ENCODE measurements around the gene B3GNT3. TPM values are rescaled to one million over a fixed set of nuclear protein-coding genes. Genes with fewer than 3 reads are reported as not detected.
A peak's percentile ranks its signal among the peaks of the same experiment; 100 is the strongest.

The B3GNT3 gene
- total RNA-seq, 1 donor from 2014 or later, result 11.5 TPM

- Histone ChIP-seq H3K36me3 (ENCODE audit: control insufficient read depth, insufficient read depth, low read length) (no peaks in the 10 kb centered on the region), H3K4me3 (ENCODE audit: low read depth, low read length) (no peak overlapping the region), H3K27me3 (ENCODE audit: control insufficient read depth, insufficient read depth, low read length) (no peaks in the 10 kb centered on the region)
- DNase-seq (ENCODE audit: low read depth), result no peak
- TF ChIP-seq CTCF (IDR thresholded peaks at IDR 0.05; ENCODE audit: insufficient read depth, low read length, poor library complexity, severe bottlenecking), result no peak
Observed at GRCh38 chr19:17764348-17764747, 30.6 kb upstream of the B3GNT3 start.

- no peaks in the 10 kb centered on the region for H3K27me3 ChIP-seq (ENCODE audit: control insufficient read depth, insufficient read depth, low read length)
- no peak for TF ChIP-seq CTCF (IDR thresholded peaks at IDR 0.05; ENCODE audit: insufficient read depth, low read length, poor library complexity, severe bottlenecking)
- no peaks in the 10 kb centered on the region for H3K36me3 ChIP-seq (ENCODE audit: control insufficient read depth, insufficient read depth, low read length)
- DNase-seq (ENCODE audit: low read depth), result no peak
- H3K4me3 ChIP-seq (ENCODE audit: low read depth, low read length), result no peak overlapping the region
Observed at GRCh38 chr19:17765069-17765618, 29.8 kb upstream of the B3GNT3 start.

GRCh38 chr19:17766543-17767131 is 28.3 kb upstream of the B3GNT3 start:
- no peak for DNase-seq (ENCODE audit: low read depth)
- Histone ChIP-seq H3K27me3 (ENCODE audit: control insufficient read depth, insufficient read depth, low read length) (no peaks in the 10 kb centered on the region), H3K4me3 (ENCODE audit: low read depth, low read length) (no peak overlapping the region), H3K36me3 (ENCODE audit: control insufficient read depth, insufficient read depth, low read length) (no peaks in the 10 kb centered on the region)
- TF ChIP-seq CTCF (IDR thresholded peaks at IDR 0.05; ENCODE audit: insufficient read depth, low read length, poor library complexity, severe bottlenecking), result peak; percentile 98

- Histone ChIP-seq H3K27me3 (ENCODE audit: control insufficient read depth, insufficient read depth, low read length) (no peaks in the 10 kb centered on the region), H3K4me3 (ENCODE audit: low read depth, low read length) (no peak overlapping the region), H3K36me3 (ENCODE audit: control insufficient read depth, insufficient read depth, low read length) (no peaks in the 10 kb centered on the region)
- no peak for DNase-seq (ENCODE audit: low read depth)
- no peak for TF ChIP-seq CTCF (IDR thresholded peaks at IDR 0.05; ENCODE audit: insufficient read depth, low read length, poor library complexity, severe bottlenecking)
Observed at GRCh38 chr19:17767559-17767958, 27.4 kb upstream of the B3GNT3 start.

- TF ChIP-seq CTCF (IDR thresholded peaks at IDR 0.05; ENCODE audit: insufficient read depth, low read length, poor library complexity, severe bottlenecking), result no peak
- H3K27me3 ChIP-seq (ENCODE audit: control insufficient read depth, insufficient read depth, low read length), result no peaks in the 10 kb centered on the region
- H3K36me3 ChIP-seq (ENCODE audit: control insufficient read depth, insufficient read depth, low read length), result no peaks in the 10 kb centered on the region
- no peak for DNase-seq (ENCODE audit: low read depth)
- no peak overlapping the region for H3K4me3 ChIP-seq (ENCODE audit: low read depth, low read length)
Observed at GRCh38 chr19:17770613-17771012, 24.3 kb upstream of the B3GNT3 start.

- Histone ChIP-seq H3K27me3 (ENCODE audit: control insufficient read depth, insufficient read depth, low read length) (peaks cover 7% of the 10 kb centered on the region), H3K36me3 (ENCODE audit: control insufficient read depth, insufficient read depth, low read length) (no peaks in the 10 kb centered on the region), H3K4me3 (ENCODE audit: low read depth, low read length) (no peak overlapping the region)
- no peak for TF ChIP-seq CTCF (IDR thresholded peaks at IDR 0.05; ENCODE audit: insufficient read depth, low read length, poor library complexity, severe bottlenecking)
- no peak for DNase-seq (ENCODE audit: low read depth)
Observed at GRCh38 chr19:17772172-17772571, 22.8 kb upstream of the B3GNT3 start.
